Lower leg skin (tissue), 4 donors: ENCODE measurements around the gene ALDH18A1. TPM values are rescaled to one million over a fixed set of nuclear protein-coding genes. Genes with fewer than 3 reads are reported as not detected.
"Not testable (repeated sequence)": the region's sequence is repeated elsewhere in the genome, so short reads cannot be mapped to it uniquely, and the experiment has no call there.

Source experiments
- DNase-seq, 2 donors: peaks; one replicate each; pipeline ENCODE4 v3.0.0-alpha.2; 2019; ENCODE audit warnings: low spot score in 2 of 2
- H3K4me3 ChIP-seq: fragments of 200-600 bp; sonication (generic); 2 replicates; pipeline ENCODE4 v1.5.1; 2017; ENCODE audit warnings: mild to moderate bottlenecking, low read depth; ENCODE audit not compliant: poor library complexity, severe bottlenecking
- CTCF ChIP-seq, 3 donors: fragments of 450-650 bp; IDR thresholded peaks; one replicate each; pipeline ENCODE4 v1.5.1; 2016; ENCODE audit warnings: antibody characterized with exemption in 3 of 3, mild to moderate bottlenecking in 3 of 3, moderate library complexity in 2 of 3
- POLR2A ChIP-seq, 2 donors: fragments of 450-650 bp; IDR thresholded peaks; one replicate each; pipeline ENCODE4 v1.6.1; 2016 to 2017; ENCODE audit warnings: antibody characterized with exemption in 2 of 2, mild to moderate bottlenecking in 1 of 2, moderate library complexity in 1 of 2
- WGBS, 2 donors: methylation state at CpG; one replicate each; pipeline ENCODE4 v1.1.5; 2018; 5-methylcytosine and 5-hydroxymethylcytosine counted together
- intact Hi-C: fragments of 100-400 bp; cut with DNase I; formaldehyde crosslinking; loops from one replicate; pipeline ENCODE4 v1.15.0; 2023; ENCODE audit warnings: low total_unique reads
- total RNA-seq, 4 donors: library from RNA; depleted of rRNA; stranded (reverse); fragments of >200 nt; gene quantifications; one replicate each; pipeline ENCODE4 v1.1.0, GENCODE V29; 2016

Gene ALDH18A1
- total RNA-seq, 4 donors from 2014 or later, result 25.1 to 32.4 (median 29.1) TPM

DNA sequence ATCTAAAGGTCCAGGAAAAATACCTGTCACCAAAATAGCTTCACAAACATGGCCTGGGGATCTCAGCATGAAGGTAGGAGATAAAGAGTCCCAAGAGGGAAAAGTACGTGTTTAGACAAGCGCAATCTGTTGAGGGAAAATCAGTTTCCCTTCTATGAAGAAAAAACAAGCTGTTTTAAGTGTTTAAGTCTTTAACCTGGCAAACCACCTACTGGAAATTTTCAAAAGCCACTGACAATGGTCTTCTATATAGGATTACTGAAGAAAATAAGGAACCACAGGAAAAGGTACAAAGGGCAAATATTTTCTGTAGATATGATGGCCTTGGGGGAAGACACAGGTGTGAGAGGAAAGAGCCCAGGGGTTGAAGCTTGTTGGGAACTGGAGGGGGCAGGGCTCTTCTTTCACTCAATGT lies 21.2 kb downstream of the ALDH18A1 start:
- no peak for DNase-seq
- intact Hi-C loops, result no loop called here
- TF ChIP-seq POLR2A (IDR thresholded peaks at IDR 0.05), result no peak
- TF ChIP-seq CTCF (IDR thresholded peaks at IDR 0.05), result no peak
- H3K4me3 ChIP-seq, result no peak overlapping the region
- 82 to 91% methylated on average over 2 of the region's 2 CpGs for WGBS, 2 donors

- intact Hi-C loops, result no loop called here
- 57 to 69% methylated on average over 1 of the region's 1 CpG for WGBS, 2 donors
These were observed 27.7 kb downstream of the ALDH18A1 start for GRCh38 chr10:95628786-95629185.

DNA sequence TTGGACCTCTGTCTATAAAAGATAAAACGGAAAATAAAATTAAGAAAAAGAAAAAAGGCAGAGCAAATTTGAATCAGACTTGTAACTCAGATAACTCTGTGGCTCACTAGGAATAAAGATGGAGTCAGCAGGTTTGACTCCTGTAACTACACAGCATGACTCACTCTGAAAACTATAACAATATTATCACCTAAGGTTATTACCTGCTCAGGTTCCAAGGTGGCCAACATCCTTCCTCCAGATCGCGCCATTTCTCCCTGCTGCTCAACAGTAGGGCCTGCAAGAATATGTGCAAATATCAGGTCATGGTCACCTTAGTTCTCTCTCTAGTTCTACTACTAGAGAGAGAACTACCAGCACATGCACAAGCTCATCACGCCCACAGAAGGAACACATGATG lies 30.0 kb downstream of the ALDH18A1 start:
- intact Hi-C loops, result no loop called here

More at GRCh38 chr10:95628786-95629185, 27.7 kb downstream of the ALDH18A1 start:
- TF ChIP-seq POLR2A (IDR thresholded peaks at IDR 0.05), result no peak
- TF ChIP-seq CTCF (IDR thresholded peaks at IDR 0.05), result no peak
- no peak overlapping the region for H3K4me3 ChIP-seq
- no peak for DNase-seq

DNA sequence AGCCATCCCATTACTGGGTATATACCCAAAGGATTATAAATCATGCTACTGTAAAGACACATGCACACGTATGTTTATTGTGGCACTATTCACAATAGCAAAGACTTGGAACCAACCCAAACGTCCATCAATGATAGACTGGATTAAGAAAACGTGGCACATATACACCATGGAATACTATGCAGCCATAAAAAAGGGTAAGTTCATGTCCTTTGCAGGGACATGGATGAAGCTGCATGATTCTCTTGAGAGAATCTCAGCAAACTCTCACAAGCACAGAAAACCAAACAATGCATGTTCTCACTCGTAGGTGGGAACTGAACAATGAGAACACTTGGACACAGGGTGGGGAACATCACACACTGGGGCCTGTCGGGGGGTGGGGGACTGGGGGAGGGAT lies 36.1 kb downstream of the ALDH18A1 start:
- intact Hi-C loops, H3K4me3 ChIP-seq, DNase-seq: not testable (repeated sequence)
- WGBS, 2 donors, result 95 to 97% methylated on average over 5 of the region's 5 CpGs

More for the DNA sequence above, 30.0 kb downstream of the ALDH18A1 start:
- WGBS, 2 donors, result 84 to 94% methylated on average over 4 of the region's 4 CpGs
- DNase-seq, result no peak
- H3K4me3 ChIP-seq, result no peak overlapping the region
- no peak for TF ChIP-seq POLR2A (IDR thresholded peaks at IDR 0.05)
- no peak for TF ChIP-seq CTCF (IDR thresholded peaks at IDR 0.05)

DNA sequence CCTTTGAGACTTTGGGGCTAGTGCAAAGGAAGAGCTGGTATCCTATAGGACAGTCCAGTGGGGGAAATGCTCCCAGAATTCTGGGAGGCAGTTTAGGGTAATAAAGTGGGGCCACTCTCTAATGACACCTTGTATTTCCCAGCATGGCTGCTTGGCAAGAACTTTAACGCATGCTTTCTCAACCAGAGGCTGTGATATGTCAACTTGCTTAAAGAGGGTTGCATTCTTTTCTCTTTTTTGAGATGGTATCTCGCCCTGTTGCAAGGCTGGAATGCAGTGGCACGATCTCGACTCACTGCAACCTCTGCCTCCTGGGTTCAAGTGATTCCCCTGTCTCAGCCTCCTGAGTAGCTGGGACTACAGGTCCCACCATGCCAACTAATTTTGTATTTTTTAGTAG lies 38.4 kb downstream of the ALDH18A1 start:
- DNase-seq, result no peak
- WGBS, 2 donors, result 79 to 80% methylated on average over 4 of the region's 4 CpGs
- TF ChIP-seq CTCF (IDR thresholded peaks at IDR 0.05), result no peak
- no peak for TF ChIP-seq POLR2A (IDR thresholded peaks at IDR 0.05)
- no peak overlapping the region for H3K4me3 ChIP-seq
- intact Hi-C loops, result no loop called here

DNA sequence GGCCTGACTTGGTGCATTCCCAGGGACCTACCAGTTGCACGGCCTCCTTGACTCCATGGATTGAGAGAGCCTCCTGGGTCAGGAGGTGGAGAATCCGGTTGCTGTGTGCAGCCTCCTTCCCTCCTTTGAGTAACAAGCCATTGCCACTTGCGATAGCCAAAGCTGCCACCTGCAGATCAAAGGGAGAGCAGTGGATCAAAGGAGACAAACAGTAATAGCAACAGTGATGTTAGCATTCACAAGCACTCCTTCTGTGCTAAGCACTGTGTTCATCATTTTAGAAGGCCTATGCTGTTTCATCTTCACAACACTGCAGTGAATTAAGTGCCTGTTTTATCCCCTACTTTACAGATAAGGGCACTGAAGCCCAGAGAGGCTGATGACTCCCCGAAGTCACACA lies 40.1 kb downstream of the ALDH18A1 start:
- intact Hi-C loops, result no loop called here
- WGBS, 2 donors, result 72 to 83% methylated on average over 4 of the region's 4 CpGs

More for the DNA sequence above, 40.1 kb downstream of the ALDH18A1 start:
- DNase-seq, result no peak
- no peak for TF ChIP-seq CTCF (IDR thresholded peaks at IDR 0.05)
- no peak for TF ChIP-seq POLR2A (IDR thresholded peaks at IDR 0.05)
- no peak overlapping the region for H3K4me3 ChIP-seq
